GM18873 (cell line): ENCODE data around the gene DUSP14.
"Not testable (repeated sequence)": the region's sequence is repeated elsewhere in the genome, so short reads cannot be mapped to it uniquely, and the experiment has no call there.

ENCODE experiments used
- ATAC-seq: cut with Tn5 transposase; IDR thresholded peaks from one replicate; pipeline ENCODE4 v1.9.1; 2021; ENCODE audit warnings: mild to moderate bottlenecking, moderate library complexity, moderate number of reproducible peaks; ENCODE audit not compliant: unreplicated experiment, low FRiP score

DUSP14 gene, protein sequence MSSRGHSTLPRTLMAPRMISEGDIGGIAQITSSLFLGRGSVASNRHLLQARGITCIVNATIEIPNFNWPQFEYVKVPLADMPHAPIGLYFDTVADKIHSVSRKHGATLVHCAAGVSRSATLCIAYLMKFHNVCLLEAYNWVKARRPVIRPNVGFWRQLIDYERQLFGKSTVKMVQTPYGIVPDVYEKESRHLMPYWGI

DNA sequence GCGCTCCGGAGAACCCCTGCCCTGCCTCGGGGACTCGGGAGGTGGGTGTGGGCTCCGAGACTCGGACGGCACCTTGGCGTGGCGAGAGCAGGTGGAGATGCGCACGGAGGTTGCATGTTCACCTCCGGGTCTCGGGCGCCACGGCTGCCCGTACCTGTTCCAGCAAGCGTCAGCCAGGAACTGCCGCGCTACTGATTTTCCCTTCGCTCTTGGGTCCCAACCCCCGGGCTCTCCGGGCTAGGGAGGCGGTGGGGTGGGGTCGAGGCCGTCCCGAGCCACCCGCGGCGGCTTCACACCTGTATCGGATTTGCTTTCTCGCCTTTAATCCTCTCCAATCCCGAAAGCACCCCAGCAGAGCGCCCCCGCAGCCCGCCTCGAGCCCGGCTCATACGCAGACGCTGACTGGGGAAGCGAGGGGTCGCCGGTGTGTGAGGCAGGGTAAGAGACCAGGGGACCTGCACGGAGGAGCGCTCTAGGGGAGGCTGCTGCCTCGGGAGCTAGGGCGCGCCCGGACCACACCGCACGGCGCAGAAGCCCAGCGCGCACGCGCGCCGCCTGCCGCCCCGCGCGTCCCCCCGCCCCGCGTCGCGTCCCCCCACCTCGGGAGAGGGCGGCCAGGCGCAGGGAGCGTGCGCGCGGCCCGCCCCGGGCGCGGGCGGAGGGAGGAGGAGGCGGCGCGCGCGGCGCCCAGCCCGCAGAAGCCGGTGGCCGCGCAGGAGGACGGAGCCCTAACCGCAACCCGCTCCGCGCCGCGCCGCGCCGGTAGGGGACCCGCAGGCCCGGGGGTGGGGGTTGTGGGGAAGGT, at the start of gene DUSP14:
Gene DUSP14, plus strand, starts transcription at position 695 of the 805 bp plus-strand sequence. CDS start 22,382 bp downstream, outside the sequence.
- no peak for ATAC-seq

DNA sequence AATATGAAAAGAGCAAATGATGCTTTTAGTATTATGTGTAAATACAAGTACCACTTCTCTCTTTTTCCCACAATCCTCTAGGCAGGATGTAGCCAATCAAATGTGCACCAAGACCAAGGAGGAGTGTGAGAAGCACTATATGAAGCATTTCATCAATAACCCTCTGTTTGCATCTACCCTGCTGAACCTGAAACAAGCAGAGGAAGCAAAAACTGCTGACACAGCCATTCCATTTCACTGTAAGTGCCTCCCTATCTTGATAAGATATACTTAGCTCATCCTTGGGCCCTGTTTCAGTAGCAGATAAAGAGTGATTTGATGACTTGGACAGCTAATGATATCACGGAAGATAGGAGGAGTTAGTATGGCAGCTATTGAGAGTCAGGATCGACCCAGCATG, 49.3 kb upstream of the DUSP14 start:
- ATAC-seq: no peak

DNA sequence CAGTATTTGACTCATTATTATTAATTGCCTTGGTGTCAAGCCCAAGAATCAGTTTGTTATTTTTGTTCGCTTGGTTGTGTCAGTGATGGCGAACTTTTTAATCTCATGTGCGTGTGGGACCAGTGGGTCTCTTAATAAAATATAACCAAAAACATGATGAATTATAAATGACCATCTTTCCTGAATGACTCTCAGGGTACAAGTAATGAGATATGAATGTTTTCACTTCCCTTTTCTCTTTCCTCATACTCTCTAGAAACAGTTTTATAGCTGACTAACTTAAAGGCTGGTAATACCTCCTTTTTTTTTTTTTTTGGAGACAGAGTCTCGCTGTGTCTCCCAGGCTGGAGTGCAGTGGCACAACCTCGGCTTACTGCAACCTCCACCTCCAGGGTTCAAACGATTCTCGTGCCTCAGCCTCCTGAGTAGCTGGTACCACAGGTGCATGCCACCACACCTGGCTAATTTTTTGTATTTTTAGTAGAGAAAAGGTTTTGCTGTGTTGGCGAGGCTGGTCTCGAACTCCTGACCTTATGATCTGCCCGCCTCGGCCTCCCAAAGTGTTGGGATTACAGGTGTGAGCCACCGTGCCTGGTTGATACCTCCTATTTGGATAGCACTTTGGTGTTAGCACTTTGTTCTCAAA, 48.2 kb upstream of the DUSP14 start:
- ATAC-seq: not testable (repeated sequence)

DNA sequence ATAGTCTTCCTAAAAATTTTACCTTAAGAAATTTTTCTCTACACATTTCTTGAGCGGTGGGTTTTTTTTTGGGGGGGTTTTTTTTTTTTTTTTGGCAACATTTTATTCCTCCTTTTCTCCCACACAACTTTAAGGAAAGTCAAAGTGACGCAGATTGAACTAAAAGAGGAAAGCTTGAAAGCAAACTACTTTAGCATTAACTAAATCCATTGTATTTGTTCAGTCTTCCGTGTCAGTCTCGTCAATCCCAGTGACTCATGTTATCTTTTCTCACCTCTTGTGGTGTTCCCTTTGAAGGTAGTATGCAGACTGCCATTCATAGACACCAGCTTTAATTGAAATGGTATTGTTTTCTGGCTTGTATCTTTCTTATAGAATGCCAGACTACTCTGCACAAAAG, 43.7 kb upstream of the DUSP14 start:
- ATAC-seq: no peak

DNA sequence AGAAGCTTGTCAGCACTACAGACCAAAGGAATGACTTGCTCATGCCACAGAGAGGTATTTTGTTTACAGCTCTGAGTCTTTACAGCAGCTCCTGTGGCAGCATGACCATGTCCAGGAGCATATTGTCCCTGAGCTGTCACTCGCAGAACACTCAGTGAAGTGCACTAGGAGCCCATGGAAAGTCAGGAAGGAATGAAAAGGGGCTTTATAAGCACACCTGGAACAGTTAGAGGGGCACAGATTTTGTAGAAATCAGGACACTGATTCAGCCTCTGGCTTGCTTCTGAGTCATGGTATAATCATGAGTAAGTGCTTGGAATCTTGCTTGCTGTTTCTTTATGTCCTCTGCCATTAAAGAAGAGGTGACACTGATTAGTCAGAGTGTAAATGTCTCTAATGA, 42.0 kb upstream of the DUSP14 start:
- no peak for ATAC-seq

DNA sequence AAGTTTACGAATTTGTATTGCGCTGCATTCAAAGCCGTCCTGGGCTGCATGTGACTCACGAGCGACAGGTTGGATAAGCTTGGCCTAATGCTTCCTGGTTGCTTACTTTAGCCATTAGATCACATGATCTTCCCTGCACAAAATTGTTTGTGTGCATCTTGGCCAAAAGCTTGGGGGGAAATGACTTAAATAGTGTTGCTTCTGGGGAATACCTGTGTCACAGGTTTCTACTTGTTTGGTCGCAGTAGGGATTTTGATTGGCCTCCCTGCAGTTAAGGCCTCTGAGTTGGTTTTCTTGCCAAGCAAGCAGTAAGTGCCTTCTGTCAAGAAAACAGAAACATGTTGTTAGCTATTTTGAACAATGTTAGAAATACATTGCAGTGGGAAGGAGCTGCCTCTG, 39.6 kb upstream of the DUSP14 start:
- ATAC-seq: no peak

DNA sequence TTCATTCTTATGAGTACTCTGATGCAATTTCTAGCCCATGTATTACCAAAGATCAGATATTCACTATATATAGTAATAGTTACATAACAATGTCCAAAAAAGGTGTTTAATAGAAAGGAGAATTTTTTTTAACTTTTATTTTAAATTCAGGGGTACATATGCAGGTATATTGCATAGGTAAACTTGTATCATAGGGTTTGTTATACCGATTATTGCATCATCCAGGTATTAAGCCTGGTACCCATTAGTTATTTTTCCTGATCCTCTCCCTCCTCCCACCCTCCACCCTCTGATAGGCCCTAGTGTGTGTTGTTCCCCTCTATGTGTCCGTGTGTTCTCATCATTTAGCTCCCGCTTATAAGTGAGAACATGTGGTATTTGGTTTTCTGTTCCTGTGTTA, 31.9 kb upstream of the DUSP14 start:
- ATAC-seq: not testable (repeated sequence)

DNA sequence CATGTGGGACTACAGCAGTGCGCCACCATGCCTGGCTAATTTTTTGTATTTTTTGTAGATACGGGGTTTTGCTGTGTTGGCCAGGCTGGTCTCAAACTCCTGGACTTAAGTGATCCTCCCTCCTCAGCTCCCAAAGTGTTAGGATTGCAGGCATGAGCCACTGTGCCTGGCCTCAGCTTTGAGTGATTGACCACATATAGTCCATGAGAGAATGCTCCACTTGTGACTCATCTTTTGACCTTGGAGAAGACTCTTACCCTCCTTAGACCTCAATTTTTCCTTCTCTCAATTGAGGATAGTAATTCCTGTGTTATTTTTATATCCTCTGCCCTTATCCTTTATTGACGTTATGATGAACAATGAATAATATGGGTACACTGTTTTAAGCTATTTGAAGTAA, 30.9 kb upstream of the DUSP14 start:
- ATAC-seq: no peak

DNA sequence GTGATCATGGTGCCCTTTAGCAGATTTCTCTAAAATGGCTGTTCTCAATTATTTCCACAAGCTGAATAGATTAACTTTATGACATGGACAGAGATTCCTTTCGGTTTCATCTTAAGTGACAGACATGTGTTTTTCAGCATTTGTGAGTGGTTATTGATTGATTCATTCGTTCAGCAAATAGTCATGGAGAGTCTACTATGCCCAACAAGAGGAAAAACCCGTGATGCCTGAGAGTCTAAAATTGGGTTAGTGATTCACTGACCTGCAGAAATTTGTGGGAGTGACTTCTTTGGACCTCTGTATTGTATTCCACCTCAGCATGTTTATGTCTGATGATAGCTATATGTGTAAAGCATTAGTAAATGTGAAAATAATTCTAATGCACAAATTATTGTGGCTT, 28.0 kb upstream of the DUSP14 start:
- ATAC-seq: no peak

DNA sequence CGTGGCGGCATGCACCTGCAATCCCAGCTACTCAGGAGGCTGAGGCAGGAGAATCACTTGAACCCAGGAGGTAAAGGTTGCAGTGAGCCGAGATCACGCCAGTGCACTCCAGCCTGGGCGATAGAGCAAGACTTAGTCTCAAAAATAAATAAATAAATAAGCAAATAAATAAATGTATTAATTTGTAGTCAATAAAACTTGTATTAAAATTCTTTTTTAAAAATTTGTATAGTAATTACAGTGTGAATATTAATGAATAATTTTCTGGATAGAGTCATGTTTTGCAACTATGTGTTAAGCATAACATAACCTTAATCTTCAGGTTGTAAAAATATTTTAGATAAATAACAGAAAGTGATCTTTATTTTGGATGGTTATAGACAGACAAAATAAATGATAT, 27.2 kb upstream of the DUSP14 start:
- ATAC-seq: no peak

DNA sequence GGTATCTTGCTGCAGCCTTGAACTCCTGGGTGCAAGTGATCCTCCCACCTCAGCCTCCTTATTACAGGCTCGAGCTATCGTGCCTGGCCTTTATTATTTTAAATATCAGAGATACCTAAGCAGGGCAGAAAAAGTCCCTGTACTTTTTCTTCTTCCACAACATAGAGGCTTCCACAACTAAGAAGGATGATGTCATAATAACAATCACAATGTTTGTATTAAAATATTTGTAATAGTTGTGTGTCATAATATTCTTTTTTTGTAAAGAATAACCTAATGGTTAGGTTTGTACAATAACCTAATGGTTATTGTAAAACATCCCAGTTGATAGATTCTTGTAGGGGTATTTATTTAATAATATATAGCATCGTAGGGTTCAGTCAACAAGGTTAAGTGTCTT, 26.7 kb upstream of the DUSP14 start:
- ATAC-seq: no peak

DNA sequence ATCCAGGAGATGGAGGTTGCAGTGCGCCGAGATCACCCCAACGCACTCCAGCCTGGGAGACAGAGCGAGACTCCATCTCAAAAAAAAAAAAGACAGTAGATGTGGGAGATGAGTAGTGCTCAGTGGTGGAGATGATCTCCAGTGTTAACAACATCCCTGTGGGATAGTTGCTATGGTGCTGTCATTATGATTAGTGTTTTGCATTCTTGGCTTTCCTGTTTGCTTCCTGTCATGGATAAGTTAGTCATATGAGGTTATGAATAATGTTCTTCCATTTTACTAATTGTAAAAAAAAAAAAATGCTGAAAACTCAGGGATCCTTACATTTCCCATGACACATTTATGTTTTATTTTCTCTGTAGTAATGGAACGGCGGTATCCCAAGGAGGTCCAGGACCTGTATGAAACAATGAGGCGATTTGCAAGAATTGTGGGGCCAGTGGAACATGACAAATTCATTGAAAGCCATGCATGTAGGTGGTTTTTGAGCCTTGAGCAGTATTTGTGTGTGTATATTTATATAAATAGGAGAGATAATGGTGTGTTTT, 24.5 kb upstream of the DUSP14 start:
- no peak for ATAC-seq

DNA sequence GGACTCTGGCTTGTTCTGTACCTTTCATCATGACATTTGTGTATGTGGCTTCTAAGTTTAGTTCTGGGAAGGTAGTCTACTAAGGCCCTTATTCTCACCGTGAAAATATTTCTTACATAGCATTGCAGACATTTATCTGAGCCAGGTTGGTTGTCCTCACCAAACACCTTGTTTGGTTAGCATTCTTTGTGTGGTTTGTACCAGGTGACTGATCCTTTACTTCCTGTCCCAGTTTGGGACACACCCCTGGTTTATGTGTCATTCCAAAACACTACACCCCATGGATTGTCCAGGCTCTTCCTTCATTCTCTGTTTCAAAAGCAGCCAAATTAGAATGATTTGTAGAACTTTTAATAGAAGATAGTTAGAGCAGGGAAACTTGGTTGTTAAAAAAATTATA, 23.2 kb upstream of the DUSP14 start:
- ATAC-seq: no peak

DNA sequence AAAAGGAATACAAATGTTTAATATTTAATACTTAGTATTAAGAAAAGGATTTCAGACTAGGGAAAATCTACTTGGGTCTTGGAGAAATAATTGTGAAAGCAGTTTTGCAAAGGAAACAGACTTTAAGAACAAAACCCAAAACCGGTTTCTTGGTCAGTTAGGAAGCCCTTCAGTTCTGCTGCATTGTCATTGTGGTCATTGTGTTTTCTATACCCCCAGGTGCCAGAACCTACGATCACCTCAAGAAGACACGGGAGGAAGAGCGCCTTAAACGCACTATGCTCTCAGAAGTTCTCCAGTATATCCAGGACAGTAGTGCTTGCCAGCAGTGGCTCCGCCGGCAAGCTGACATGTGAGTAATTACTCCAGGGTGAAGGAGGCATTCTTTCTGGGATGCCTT, 19.5 kb upstream of the DUSP14 start:
- no peak for ATAC-seq

DNA sequence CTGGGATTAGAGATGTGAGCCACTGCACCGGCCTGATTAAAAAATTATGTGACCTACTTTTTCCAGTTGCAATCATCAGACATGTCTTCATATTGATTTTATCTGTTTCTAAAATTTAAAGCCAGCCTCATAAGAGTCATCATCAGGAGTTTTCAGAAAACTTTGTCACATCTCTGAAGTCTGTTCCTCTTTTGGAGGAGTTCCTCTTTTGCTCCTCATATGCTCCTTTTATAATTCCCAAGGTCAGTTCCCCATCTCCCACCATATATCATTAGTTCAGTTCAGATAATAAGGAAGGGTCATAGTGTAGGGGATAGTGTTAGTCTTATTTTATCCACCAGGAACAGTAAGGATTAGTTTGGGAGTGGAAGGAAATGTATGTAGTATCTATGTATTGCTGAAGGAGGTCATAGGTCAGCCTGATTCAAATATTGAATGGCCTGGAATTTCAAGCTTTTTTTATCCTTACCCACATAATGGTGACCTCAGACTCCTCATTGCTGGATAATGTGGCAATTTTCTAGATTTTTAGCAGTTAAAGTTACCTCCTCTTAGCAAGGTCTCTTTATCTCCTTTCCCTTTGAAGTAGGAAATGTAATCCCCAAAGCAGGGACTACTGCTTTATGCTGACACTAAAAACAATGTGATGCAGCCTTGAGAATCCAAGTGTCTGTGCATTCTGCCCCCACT, 13.8 kb upstream of the DUSP14 start:
- ATAC-seq: no peak

DNA sequence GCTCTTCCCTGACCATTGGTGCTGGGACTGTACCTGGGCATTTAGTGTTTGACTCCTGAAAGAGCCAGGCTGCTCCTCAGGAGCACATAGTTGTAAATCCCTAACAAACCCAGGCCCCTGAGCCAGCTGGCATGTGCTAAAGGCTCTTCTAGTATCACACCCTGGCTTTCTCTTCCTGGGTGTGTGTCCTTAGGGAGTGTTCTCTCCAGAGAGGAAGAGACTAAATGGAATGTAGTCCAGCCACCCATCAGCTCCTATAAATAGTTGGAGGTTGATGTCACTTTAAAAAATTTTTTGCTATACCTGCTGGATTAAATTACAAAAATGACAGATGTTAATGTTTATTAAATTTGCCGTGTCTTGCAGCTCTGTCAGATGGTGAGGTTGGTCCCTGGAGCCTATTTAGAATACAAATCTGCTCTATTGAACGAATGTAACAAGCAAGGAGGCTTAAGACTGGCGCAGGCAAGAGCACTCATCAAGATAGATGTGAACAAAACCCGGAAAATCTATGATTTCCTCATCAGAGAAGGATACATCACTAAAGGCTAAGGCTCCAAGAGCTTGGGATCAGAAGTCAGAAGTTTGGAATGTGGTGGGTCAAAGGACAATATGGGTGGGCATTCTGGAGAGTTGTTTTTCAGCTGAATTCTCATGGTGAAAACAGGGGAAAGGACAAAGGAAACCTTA, 13.1 kb upstream of the DUSP14 start:
- no peak for ATAC-seq

DNA sequence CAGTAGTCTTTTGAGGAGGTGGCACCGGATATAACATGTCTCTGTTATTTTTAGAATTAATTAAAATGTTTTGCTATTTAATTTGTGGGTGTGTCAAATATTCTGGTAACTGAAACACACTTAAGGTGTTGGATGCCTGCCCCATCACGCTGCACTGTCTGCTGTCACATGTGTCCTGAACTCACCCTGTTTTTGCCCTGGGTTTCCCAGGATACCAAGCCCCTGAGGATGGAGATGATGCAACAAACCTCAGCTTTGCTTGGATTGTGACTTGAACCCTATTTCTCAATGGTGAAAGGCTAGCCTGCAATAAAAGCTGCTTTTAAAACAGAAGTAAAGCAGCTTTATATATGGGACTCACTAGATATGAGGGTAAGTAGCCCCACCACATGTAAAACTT, 11.5 kb upstream of the DUSP14 start:
- no peak for ATAC-seq

DNA sequence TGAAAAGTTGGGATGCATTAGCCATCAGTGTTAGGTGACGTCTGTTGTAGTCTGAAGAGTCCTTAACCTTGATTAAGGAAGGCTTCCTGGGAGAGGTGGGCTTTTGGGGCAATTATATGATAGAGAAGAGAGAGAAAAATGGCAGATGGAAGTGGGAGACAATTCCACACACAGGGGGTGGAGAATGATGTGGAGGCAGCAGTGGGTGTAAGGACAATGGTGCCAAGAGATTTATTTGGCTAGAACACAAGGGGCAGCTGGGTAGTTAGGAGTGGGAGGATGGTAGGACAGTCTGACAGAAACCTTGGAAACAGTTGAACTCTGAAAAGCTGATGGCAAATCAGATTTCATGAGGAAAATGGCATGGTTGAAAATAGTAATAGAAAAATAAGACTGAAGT, 10.7 kb upstream of the DUSP14 start:
- ATAC-seq: no peak

DNA sequence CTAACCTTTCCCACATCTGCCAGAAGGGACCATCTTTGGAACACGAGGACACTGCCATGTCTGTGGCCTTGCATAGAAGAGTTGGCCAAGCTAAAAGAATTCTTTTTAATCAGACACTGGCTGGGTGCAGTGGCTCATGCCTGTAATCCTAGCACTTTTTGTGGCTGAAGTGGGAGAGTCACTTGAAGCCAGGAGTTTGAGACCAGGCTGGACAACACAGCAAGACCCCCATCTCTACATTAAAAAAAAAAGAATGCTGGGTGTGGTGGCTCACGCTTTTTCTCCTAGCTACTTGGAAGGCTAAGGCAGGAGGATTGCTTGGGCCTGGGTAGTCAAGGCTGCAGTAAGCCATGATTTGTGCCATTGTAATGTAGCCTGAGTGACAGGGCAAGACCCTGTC, 9.3 kb upstream of the DUSP14 start:
- no peak for ATAC-seq

DNA sequence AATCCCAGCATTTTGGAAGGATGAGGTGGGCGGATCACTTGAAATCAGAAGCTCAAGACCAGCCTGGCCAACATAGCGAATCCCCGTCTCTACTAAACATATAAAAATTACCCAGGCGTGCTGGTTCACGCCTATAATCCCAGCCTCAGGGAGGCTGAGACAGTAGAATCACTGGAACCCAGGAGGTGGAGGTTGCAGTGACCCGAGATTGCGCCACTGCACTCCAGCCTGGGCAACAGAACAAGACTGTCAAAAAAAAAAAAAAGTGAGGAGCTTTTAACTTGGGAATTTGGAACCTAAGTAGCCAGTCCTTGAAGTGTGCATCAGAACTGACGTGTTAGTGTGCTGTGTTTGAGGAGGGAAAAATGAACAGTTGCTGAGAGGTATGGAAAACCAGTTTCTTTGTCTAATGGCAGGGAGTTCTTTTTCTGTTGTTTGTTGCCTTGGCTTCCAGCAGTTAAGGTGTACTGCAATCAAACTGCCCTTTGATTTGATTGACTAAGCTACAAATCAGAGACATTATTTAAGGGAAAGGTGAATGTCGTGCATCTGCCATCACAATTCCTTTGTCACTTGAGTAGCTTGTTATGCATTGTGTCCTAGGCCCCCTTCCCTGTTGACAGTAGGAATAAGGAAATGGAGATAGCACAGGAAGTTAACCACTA, 8.6 kb upstream of the DUSP14 start:
- no peak for ATAC-seq
